ENCODE measurements around the gene FZD1.

Gene FZD1

DNA sequence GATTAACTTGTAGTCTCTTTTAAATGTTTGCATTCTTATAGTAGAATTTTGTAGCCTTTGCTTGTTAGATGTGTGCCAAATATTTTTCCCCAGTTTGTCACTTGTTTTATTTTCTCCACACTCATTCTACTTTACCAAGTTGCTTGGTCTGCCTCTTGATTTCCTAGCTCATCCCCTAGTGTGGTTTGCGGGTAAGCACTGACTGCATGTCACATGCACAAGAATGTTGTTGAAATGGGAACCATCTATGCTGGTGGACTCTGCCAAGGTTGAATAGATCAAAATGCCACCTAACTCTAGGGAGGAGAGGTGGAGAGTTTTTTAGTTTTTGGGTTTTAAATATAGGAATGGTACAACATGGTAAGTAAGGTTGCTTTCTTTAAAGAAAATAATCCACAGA is 47.6 kb downstream of the FZD1 start:
- no peak overlapping the region for H3K27ac ChIP-seq (replicated peaks)
- no peaks in the 10 kb centered on the region for H3K27me3 ChIP-seq (ENCODE audit: insufficient read depth, poor library complexity, severe bottlenecking)
- DNase-seq (ENCODE audit: low read depth in 1 of 2, low spot score in 1 of 2) = no peak
- no peak overlapping the region for H3K4me3 ChIP-seq (replicated peaks; ENCODE audit: insufficient read depth, low read length)
- TF ChIP-seq GABPA (IDR thresholded peaks at IDR 0.05; ENCODE audit: low read depth) (no peak), SPI1 (IDR thresholded peaks at IDR 0.05; ENCODE audit: borderline replicate concordance, low read depth) (no peak), POLR2AphosphoS5 (IDR thresholded peaks at IDR 0.05; ENCODE audit: low read depth) (no peak), REST (IDR thresholded peaks at IDR 0.05; ENCODE audit: insufficient replicate concordance, low read depth) (no peak)
- TF ChIP-seq, protein P1, sequence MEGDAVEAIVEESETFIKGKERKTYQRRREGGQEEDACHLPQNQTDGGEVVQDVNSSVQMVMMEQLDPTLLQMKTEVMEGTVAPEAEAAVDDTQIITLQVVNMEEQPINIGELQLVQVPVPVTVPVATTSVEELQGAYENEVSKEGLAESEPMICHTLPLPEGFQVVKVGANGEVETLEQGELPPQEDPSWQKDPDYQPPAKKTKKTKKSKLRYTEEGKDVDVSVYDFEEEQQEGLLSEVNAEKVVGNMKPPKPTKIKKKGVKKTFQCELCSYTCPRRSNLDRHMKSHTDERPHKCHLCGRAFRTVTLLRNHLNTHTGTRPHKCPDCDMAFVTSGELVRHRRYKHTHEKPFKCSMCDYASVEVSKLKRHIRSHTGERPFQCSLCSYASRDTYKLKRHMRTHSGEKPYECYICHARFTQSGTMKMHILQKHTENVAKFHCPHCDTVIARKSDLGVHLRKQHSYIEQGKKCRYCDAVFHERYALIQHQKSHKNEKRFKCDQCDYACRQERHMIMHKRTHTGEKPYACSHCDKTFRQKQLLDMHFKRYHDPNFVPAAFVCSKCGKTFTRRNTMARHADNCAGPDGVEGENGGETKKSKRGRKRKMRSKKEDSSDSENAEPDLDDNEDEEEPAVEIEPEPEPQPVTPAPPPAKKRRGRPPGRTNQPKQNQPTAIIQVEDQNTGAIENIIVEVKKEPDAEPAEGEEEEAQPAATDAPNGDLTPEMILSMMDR (IDR thresholded peaks at IDR 0.05; ENCODE audit: insufficient read depth, low read length) = no peak

GRCh38 chr7:91313113-91313512 is 48.9 kb downstream of the FZD1 start:
- no peak for TF ChIP-seq POLR2AphosphoS5 (IDR thresholded peaks at IDR 0.05; ENCODE audit: low read depth)
- no peak for TF ChIP-seq SPI1 (IDR thresholded peaks at IDR 0.05; ENCODE audit: borderline replicate concordance, low read depth)
- TF ChIP-seq REST (IDR thresholded peaks at IDR 0.05; ENCODE audit: insufficient replicate concordance, low read depth) = no peak
- TF ChIP-seq, protein P1 (IDR thresholded peaks at IDR 0.05; ENCODE audit: insufficient read depth, low read length) = no peak
- TF ChIP-seq GABPA (IDR thresholded peaks at IDR 0.05; ENCODE audit: low read depth) = no peak
- no peak overlapping the region for H3K27ac ChIP-seq (replicated peaks)
- H3K27me3 ChIP-seq (ENCODE audit: insufficient read depth, poor library complexity, severe bottlenecking) = no peaks in the 10 kb centered on the region
- DNase-seq (ENCODE audit: low read depth in 1 of 2, low spot score in 1 of 2) = no peak
- H3K4me3 ChIP-seq (replicated peaks; ENCODE audit: insufficient read depth, low read length) = no peak overlapping the region

GRCh38 chr7:91314591-91315323 is 50.5 kb downstream of the FZD1 start:
- H3K27me3 ChIP-seq (ENCODE audit: insufficient read depth, poor library complexity, severe bottlenecking) = no peaks in the 10 kb centered on the region
- TF ChIP-seq, protein P1 (IDR thresholded peaks at IDR 0.05; ENCODE audit: insufficient read depth, low read length) = no peak
- TF ChIP-seq REST (IDR thresholded peaks at IDR 0.05; ENCODE audit: insufficient replicate concordance, low read depth) = no peak
- TF ChIP-seq SPI1 (IDR thresholded peaks at IDR 0.05; ENCODE audit: borderline replicate concordance, low read depth) = no peak
- TF ChIP-seq GABPA (IDR thresholded peaks at IDR 0.05; ENCODE audit: low read depth) = no peak
- TF ChIP-seq POLR2AphosphoS5 (IDR thresholded peaks at IDR 0.05; ENCODE audit: low read depth) = no peak
- H3K4me3 ChIP-seq (replicated peaks; ENCODE audit: insufficient read depth, low read length) = no peak overlapping the region
- H3K27ac ChIP-seq (replicated peaks) = no peak overlapping the region
- DNase-seq (ENCODE audit: low read depth in 1 of 2, low spot score in 1 of 2) = no peak

Data from HL-60 (cell line).